Glomerular visceral epithelial cell (primary cell): ENCODE measurements around the gene KIAA1671.
A peak's percentile ranks its signal among the peaks of the same experiment; 100 is the strongest.

Source experiments
- DNase-seq: peaks from one replicate; pipeline ENCODE4 v3.0.0-alpha.2; 2016; ENCODE audit errors: extremely low spot score

Gene KIAA1671

GRCh38 chr22:25067851-25068421, 115.4 kb downstream of the KIAA1671 start:
- DNase-seq: no peak

- DNase-seq: no peak
Observed at GRCh38 chr22:25068707-25069106, 116.2 kb downstream of the KIAA1671 start.

GRCh38 chr22:25069426-25069757, 116.9 kb downstream of the KIAA1671 start:
- DNase-seq: no peak

- DNase-seq: no peak
Observed at GRCh38 chr22:25069758-25070481, 117.4 kb downstream of the KIAA1671 start.

- no peak for DNase-seq
Observed at GRCh38 chr22:25070956-25071355, 118.4 kb downstream of the KIAA1671 start.

- no peak for DNase-seq
Observed at GRCh38 chr22:25071720-25072119, 119.2 kb downstream of the KIAA1671 start.

- DNase-seq: no peak
Observed at GRCh38 chr22:25072406-25072805, 119.9 kb downstream of the KIAA1671 start.

GRCh38 chr22:25076336-25076735, 123.8 kb downstream of the KIAA1671 start:
- no peak for DNase-seq

GRCh38 chr22:25077056-25077455, 124.5 kb downstream of the KIAA1671 start:
- DNase-seq: no peak

- DNase-seq: no peak
Observed at GRCh38 chr22:25077964-25078363, 125.4 kb downstream of the KIAA1671 start.

GRCh38 chr22:25078591-25078990, 126.1 kb downstream of the KIAA1671 start:
- no peak for DNase-seq

- DNase-seq: no peak
Observed at GRCh38 chr22:25080855-25081254, 128.3 kb downstream of the KIAA1671 start.

- peak; percentile 20 for DNase-seq
Observed at GRCh38 chr22:25081409-25081824, 128.9 kb downstream of the KIAA1671 start.

- DNase-seq: no peak
Observed at GRCh38 chr22:25082096-25082495, 129.6 kb downstream of the KIAA1671 start.

- DNase-seq: no peak
Observed at GRCh38 chr22:25083056-25083806, 130.7 kb downstream of the KIAA1671 start.

- no peak for DNase-seq
Observed at GRCh38 chr22:25083807-25084200, 131.3 kb downstream of the KIAA1671 start.

GRCh38 chr22:25084405-25085107, 132.0 kb downstream of the KIAA1671 start:
- no peak for DNase-seq

- DNase-seq: no peak
Observed at GRCh38 chr22:25085156-25085555, 132.6 kb downstream of the KIAA1671 start.

- DNase-seq: no peak
Observed at GRCh38 chr22:25085930-25086901, 133.7 kb downstream of the KIAA1671 start.

- no peak for DNase-seq
Observed at GRCh38 chr22:25086902-25087282, 134.4 kb downstream of the KIAA1671 start.

- DNase-seq: no peak
Observed at GRCh38 chr22:25090225-25090890, 137.8 kb downstream of the KIAA1671 start.
